B cell (primary cell): ENCODE measurements around the gene CBX3. TPM values are rescaled to one million over a fixed set of nuclear protein-coding genes. Genes with fewer than 3 reads are reported as not detected.

Experiments used
- ATAC-seq: fragments of 200-7000 bp; cut with Tn5 transposase; one replicate; pipeline ENCODE4 v1.10.0; 2021; ENCODE audit warnings: low read depth, mild to moderate bottlenecking, moderate number of reproducible peaks, moderate library complexity
- CTCF ChIA-PET: fragments of 350-600 bp; sonication (Branson Sonifier 250); formaldehyde crosslinking; loops from one replicate; lab custom pipeline; 2021; ENCODE audit warnings: antibody characterized with exemption, inconsistent platforms; lab: Charles Lee
- POLR2A ChIA-PET: fragments of 350-600 bp; sonication (Branson Sonifier 250); formaldehyde crosslinking; loops from one replicate; lab custom pipeline; 2021; ENCODE audit warnings: antibody characterized with exemption; lab: Charles Lee
- DNase-seq: peaks from one replicate; pipeline ENCODE4 v3.0.0; 2013
- H2AFZ ChIP-seq: 2 replicates; pipeline ENCODE4 v1.6.1; 2012; ENCODE audit warnings: mild to moderate bottlenecking, low read depth, low read length; ENCODE audit not compliant: insufficient read depth, poor library complexity, severe bottlenecking
- H3K27ac ChIP-seq, 2 donors: 1 replicate in 1 of 2; 2 replicates in 1 of 2; pipeline ENCODE4 v1.5.1; 2012 to 2013; ENCODE audit warnings: low read length in 2 of 2, mild to moderate bottlenecking in 2 of 2, moderate library complexity in 1 of 2
- H3K27me3 ChIP-seq, 4 experiments: fragments of 200-600 bp in 1 of 4; sonication (generic) in 1 of 4; replicated peaks in 1 of 4; 1 replicate in 2 of 4; 2 replicates in 2 of 4; pipeline versions ENCODE4 v1.6.1 to v1.7.0; 2013 to 2016; ENCODE audit warnings: low read length in 3 of 4, mild to moderate bottlenecking in 2 of 4, mixed read lengths in 1 of 4, moderate library complexity in 1 of 4; ENCODE audit not compliant: insufficient read depth in 4 of 4, control insufficient read depth in 3 of 4; ENCODE audit errors: control extremely low read depth in 1 of 4
- H3K36me3 ChIP-seq, 2 experiments: replicated peaks in 1 of 2; 1 replicate in 1 of 2; 2 replicates in 1 of 2; pipeline versions ENCODE4 v1.6.1 to v1.7.1; 2013; ENCODE audit warnings: low read length in 1 of 2; ENCODE audit not compliant: insufficient read depth in 2 of 2, control insufficient read depth in 1 of 2; ENCODE audit errors: control extremely low read depth in 1 of 2, extremely low read depth in 1 of 2
- H3K4me1 ChIP-seq, 2 donors: fragments of 200-600 bp in 1 of 2; sonication (generic) in 1 of 2; 1 replicate in 1 of 2; 2 replicates in 1 of 2; pipeline versions ENCODE4 v1.5.1 to v1.6.1; 2013 to 2017; ENCODE audit warnings: low read length in 2 of 2; ENCODE audit not compliant: control insufficient read depth in 2 of 2, insufficient read depth in 2 of 2
- H3K4me2 ChIP-seq: replicated peaks from 2 replicates; pipeline ENCODE3; 2012; ENCODE audit warnings: mild to moderate bottlenecking, low read depth, low read length; ENCODE audit not compliant: poor library complexity, severe bottlenecking
- H3K4me3 ChIP-seq, 5 experiments: fragments of 200-600 bp in 1 of 5; sonication (generic) in 1 of 5; 1 replicate in 3 of 5; 2 replicates in 2 of 5; pipeline versions ENCODE4 v1.5.1 to v1.7.0; 2011 to 2016; ENCODE audit warnings: low read length in 4 of 5, mild to moderate bottlenecking in 4 of 5, low read depth in 2 of 5, control low read depth in 1 of 5, moderate library complexity in 1 of 5; ENCODE audit not compliant: insufficient read depth in 1 of 5; ENCODE audit errors: control extremely low read depth in 1 of 5, extremely low read depth in 1 of 5
- H3K79me2 ChIP-seq: fragments of 200-600 bp; sonication (generic); one replicate; pipeline ENCODE4 v1.6.0; 2016; ENCODE audit warnings: low read length; ENCODE audit not compliant: control insufficient read depth, insufficient read depth
- H3K9ac ChIP-seq: fragments of 200-600 bp; sonication (generic); 2 replicates; pipeline ENCODE4 v1.6.1; 2017; ENCODE audit warnings: mild to moderate bottlenecking, low read length, moderate library complexity
- H3K9me3 ChIP-seq, 3 donors: one replicate each; pipeline versions ENCODE4 v1.6.1 to v1.7.1; 2013; ENCODE audit warnings: low read length in 2 of 3; ENCODE audit not compliant: control insufficient read depth in 2 of 3, insufficient read depth in 1 of 3; ENCODE audit errors: control extremely low read depth in 1 of 3
- H4K20me1 ChIP-seq: 2 replicates; pipeline ENCODE4 v1.6.0; 2012; ENCODE audit warnings: mild to moderate bottlenecking, low read length; ENCODE audit not compliant: insufficient read depth, control insufficient read depth, poor library complexity, severe bottlenecking
- H3K27ac Mint-ChIP-seq: one replicate; pipeline ENCODE4 v1.8.0; 2021; ENCODE audit warnings: mixed read lengths
- H3K27me3 Mint-ChIP-seq: one replicate; pipeline ENCODE4 v1.8.0; 2021; ENCODE audit warnings: mixed read lengths
- H3K4me1 Mint-ChIP-seq: one replicate; pipeline ENCODE4 v1.8.0; 2021; ENCODE audit warnings: mixed read lengths
- H3K4me3 Mint-ChIP-seq: one replicate; pipeline ENCODE4 v1.8.0; 2021; ENCODE audit warnings: mixed read lengths
- H3K9me3 Mint-ChIP-seq: one replicate; pipeline ENCODE4 v1.8.0; 2022; ENCODE audit warnings: mixed read lengths; ENCODE audit not compliant: insufficient read depth
- CTCF ChIP-seq: fragments of 200-600 bp; IDR thresholded peaks from one replicate; pipeline ENCODE4 v1.8.0; 2022; ENCODE audit warnings: antibody characterized with exemption, mild to moderate bottlenecking
- EZH2 ChIP-seq: IDR thresholded peaks from 2 replicates; pipeline ENCODE4 v1.6.1; 2012; ENCODE audit warnings: borderline replicate concordance, low read depth, mild to moderate bottlenecking, moderate library complexity, low read length; ENCODE audit not compliant: insufficient read depth, poor library complexity, severe bottlenecking
- WGBS: methylation state at CpG from one replicate; pipeline ENCODE4 v1.1.5; 2013; ENCODE audit warnings: missing lambda C conversion rate; ENCODE audit not compliant: insufficient coverage; 5-methylcytosine and 5-hydroxymethylcytosine counted together
- intact Hi-C: fragments of 100-400 bp; cut with micrococcal nuclease; formaldehyde crosslinking; loops from one replicate; pipeline ENCODE4 v1.10.0; 2022
- polyA plus RNA-seq: library from polyadenylated mRNA; depleted of rRNA; stranded (reverse); fragments of >200 nt; gene quantifications from 2 replicates; pipeline ENCODE4 v1.2.3, GENCODE V29; 2012
- total RNA-seq, 2 donors: library from RNA; stranded (reverse); fragments of 120-200 nt in 1 of 2; gene quantifications; 1 replicate in 1 of 2; 2 replicates in 1 of 2; pipeline versions ENCODE4 v1.2.3 to v1.2.4, GENCODE V29; 2013 to 2022

The CBX3 gene
- total and polyA plus RNA-seq, 2 donors (not counting 1 experiment from before 2014, with no cell fraction given): 43.9 to 126 TPM

DNA sequence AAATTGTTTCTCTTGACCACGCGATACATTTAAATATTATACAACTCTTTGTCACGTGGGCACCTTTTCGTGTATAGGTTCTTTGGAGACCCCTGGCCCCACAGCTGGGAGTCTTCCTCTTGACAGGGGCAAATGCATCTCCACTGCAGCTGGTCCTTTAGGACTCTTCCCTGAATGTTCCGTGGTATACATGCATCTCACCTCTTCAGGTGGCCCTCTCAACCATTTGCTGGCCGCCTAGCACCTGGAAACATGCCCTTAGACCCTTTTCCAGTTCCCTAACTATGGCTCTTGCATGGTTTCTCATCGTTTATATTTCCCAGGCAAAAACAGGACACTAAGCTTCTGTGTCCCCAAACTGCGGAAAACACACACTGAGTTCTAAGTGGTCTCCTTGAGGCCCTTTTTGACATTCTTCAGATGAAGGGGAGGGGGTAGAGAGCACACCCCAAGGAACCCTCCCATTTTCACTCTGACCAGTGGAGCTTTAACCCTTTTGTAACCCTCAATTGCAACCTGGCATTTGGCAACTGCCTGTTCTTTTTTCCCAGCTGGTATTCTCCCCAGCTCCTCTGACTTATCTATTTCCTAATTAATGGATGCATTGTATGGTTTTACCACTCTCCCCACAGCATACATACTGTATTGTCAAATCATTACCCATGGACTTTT lies 21.6 kb upstream of the CBX3 start:
- Histone ChIP-seq H3K4me3 (no peak overlapping the region), H3K27me3 (no peaks in the 10 kb centered on the region), H2AFZ (no peak overlapping the region), H3K27ac (peak overlapping the region in 1 of 2 donors; percentile 27), H3K4me1 (peaks cover 0 to under 1% of the 10 kb centered on the region in 2 donors), H3K4me2 (no peak overlapping the region), H3K9ac (no peak overlapping the region), H3K36me3 (no peaks in the 10 kb centered on the region), H3K9me3 (no peaks in the 10 kb centered on the region), H3K79me2 (no peaks in the 10 kb centered on the region), H4K20me1 (no peaks in the 10 kb centered on the region)
- Mint-ChIP-seq H3K9me3 (no peaks in the 10 kb centered on the region), H3K27ac (peak overlapping the region; percentile 68), H3K4me1 (peaks cover 38% of the 10 kb centered on the region), H3K4me3 (no peak overlapping the region), H3K27me3 (no peaks in the 10 kb centered on the region)
- intact Hi-C loops: no loop called here
- DNase-seq (no peak), ATAC-seq (no peak)
- 85% methylated on average over 5 of the region's 8 CpGs for WGBS
- ChIA-PET CTCF (interaction anchor here (0.7 to 2.3 kb wide), 5 partner anchors 17 to 318 kb away, joined by 3 to 11 read pairs (median 4); no protein-coding TSS in a partner anchor), POLR2A (interaction anchor here (0.6 to 1.3 kb wide), 3 partner anchors 9 to 110 kb away, joined by 3 to 4 read pairs (median 3); no protein-coding TSS in a partner anchor)
- TF ChIP-seq CTCF: no peak
- TF ChIP-seq EZH2: no peak

DNA sequence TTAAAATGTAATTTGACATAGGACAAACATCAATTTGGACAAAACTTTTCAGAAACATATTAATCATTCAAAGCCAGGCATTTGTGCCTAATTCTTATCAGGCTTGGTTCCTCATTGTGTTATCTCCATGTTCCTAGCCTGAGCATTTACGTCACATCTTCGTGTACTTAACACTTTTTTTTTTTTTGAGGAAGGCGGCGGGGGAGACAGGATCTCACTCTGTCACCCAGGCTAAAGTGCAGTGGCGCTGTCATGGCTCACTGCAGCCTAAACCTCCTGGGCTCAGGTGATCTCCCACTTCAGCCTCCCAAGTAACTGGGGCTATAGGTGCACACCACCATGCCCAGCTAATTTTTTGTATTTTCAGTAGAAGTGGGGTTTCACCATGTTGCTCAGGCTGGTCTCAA lies 20.8 kb upstream of the CBX3 start:
- TF ChIP-seq EZH2 (no peak), CTCF (no peak)
- intact Hi-C loops: no loop called here
- DNase-seq (no peak), ATAC-seq (no peak)
- POLR2A ChIA-PET: interaction anchor here (1.3 kb wide), 1 partner anchor 11 kb away, joined by 4 read pairs; no protein-coding TSS in a partner anchor
- no peaks in the 10 kb centered on the region for H3K27me3 ChIP-seq
- no peak overlapping the region for H3K4me2 ChIP-seq
- CTCF ChIA-PET: interaction anchor here (0.7 to 2.3 kb wide), 7 partner anchors 16 to 317 kb away, joined by 3 to 11 read pairs (median 4); no protein-coding TSS in a partner anchor
- Mint-ChIP-seq H3K27me3 (no peaks in the 10 kb centered on the region), H3K4me3 (no peak overlapping the region), H3K9me3 (no peaks in the 10 kb centered on the region), H3K4me1 (peaks cover 46% of the 10 kb centered on the region), H3K27ac (peak overlapping the region; percentile 7)
- 83% methylated on average over 2 of the region's 5 CpGs for WGBS
- no peaks in the 10 kb centered on the region for H4K20me1 ChIP-seq
- peaks cover 0 to 3% of the 10 kb centered on the region in 2 donors for H3K4me1 ChIP-seq
- no peak overlapping the region for H3K9ac ChIP-seq
- no peaks in the 10 kb centered on the region for H3K9me3 ChIP-seq
- no peak overlapping the region for H3K4me3 ChIP-seq
- peak overlapping the region in 1 of 2 donors; percentile 27 for H3K27ac ChIP-seq
- no peaks in the 10 kb centered on the region for H3K36me3 ChIP-seq
- H3K79me2 ChIP-seq: no peaks in the 10 kb centered on the region
- H2AFZ ChIP-seq: no peak overlapping the region
